Kasumi-1 (cell line): ENCODE results near the gene LONP1.
"Not testable (repeated sequence)": the region's sequence is repeated elsewhere in the genome, so short reads cannot be mapped to it uniquely, and the experiment has no call there.

Experiments
- DNase-seq, 2 experiments: peaks; one replicate each; lab custom pipeline; 2025; lab: John Stamatoyannopoulos, UW

The LONP1 gene

DNA sequence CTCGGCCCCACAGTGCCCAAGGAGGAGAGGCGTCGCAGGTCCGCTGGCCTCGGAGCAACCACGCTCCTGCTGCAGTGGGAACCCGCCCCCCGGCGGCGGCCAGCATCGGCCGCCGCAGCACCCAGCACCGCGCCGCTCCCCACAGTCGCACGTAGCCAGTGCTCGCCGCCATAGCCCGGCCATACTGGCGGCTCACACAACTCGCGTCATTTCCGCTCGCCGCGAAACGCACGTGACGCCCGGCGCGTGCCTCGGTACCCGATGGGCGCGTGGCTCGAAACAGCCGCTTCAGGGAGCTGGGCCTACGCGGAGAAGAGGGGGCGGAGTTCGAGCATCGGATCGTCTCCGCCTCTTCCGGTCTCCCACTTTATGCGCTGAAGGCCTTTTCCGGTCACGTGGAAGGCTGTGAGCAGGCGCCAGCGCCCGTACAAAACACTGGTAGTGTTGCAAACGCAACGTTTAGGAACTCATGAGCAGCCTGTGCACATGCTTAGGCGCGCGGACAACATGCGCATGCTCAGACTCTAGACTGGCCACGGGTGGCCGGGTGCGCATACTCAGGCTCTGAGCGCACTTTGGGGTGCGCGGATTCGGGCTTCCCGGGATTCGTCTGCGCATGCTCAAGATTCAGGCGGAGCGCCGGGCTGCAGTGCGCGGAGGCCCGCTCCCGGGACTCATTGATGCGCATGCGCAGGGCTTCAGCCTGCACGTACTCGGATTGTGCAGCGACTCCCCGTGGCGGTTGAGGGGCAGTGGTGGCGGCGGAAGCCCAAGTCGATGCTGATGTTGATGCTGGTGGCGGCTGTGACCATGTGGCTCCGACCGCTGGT is at the start of gene LONP1, which contains the start of gene CATSPERD:
Gene LONP1, minus strand, starts transcription at position 186 of the 830 bp plus-strand sequence. Its CDS starts 14 bp downstream, at position 172.
Gene CATSPERD, plus strand, starts transcription at position 677 of the 830 bp plus-strand sequence. Its CDS starts 101 bp downstream, at position 778.
- peak; percentile 96 to 97 for DNase-seq

GRCh38 chr19:5767949-5768348 is 48.0 kb upstream of the LONP1 start:
- DNase-seq = no peak

GRCh38 chr19:5765220-5765619 is 45.3 kb upstream of the LONP1 start:
- no peak for DNase-seq

GRCh38 chr19:5762608-5763217 is 42.8 kb upstream of the LONP1 start:
- no peak for DNase-seq

GRCh38 chr19:5753743-5754142 is 33.8 kb upstream of the LONP1 start:
- no peak for DNase-seq

DNA sequence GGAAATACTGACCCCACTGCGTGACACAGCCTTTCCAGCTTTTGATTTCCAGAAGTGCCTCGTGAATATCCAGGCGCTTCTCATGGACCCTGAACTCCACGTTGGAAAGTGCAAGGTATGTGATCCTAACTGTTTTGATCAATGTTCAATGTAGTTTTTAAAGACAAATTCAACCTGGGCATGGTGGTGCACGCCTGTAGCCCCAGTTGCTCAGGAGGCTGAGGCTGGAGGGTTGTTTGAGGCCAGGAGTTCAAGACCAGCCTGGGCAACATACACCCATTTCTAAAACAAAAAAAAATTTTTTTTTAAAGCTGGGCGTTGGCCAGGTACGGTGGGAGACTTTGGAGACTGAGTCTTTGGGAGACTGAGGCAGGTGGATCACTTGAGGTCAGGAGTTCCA is 31.8 kb upstream of the LONP1 start:
- DNase-seq = no peak

DNA sequence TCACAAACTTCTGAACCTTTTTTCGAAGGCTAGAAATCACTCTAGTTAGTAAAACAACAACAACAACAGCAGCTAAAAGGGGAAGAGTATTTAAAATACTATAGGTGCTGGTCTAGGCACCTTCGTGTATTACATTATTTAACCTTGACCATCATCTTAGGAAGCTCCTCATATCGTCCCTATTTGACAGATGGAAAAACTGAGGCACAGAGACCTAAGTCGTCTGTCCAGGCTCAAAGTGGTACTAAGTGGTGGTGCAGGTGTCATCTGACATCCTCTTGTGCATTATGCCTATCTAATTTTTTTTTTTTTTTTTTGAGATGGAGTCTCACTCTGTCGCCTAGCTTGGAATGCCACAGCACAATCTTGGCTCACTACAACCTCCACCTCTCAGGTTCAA is 29.6 kb upstream of the LONP1 start:
- DNase-seq = no peak

GRCh38 chr19:5748920-5749319 is 29.0 kb upstream of the LONP1 start:
- DNase-seq = not testable (repeated sequence)

GRCh38 chr19:5744999-5745398 is 25.1 kb upstream of the LONP1 start:
- not testable (repeated sequence) for DNase-seq

DNA sequence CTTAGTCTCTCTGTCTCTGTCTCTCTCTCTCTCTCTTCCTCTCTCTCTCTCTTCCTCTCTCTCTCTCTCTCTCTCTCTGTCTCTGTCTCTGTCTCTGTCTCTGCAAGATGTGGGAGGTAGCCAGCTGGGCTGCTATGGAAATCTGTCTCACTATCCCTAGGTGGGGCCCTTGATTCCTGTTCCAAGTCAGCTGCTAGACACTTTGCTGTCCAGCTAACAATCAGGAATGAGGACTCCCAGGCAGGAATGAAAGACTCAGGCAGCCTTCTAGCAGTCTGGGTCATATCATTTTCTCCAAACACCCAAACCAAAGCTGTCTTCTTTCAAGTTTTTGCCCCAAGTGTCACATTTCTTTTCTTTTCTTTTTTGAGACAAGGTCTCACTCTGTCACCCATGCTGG is 23.7 kb upstream of the LONP1 start:
- DNase-seq = no peak

GRCh38 chr19:5742051-5742450 is 22.1 kb upstream of the LONP1 start:
- DNase-seq = no peak

DNA sequence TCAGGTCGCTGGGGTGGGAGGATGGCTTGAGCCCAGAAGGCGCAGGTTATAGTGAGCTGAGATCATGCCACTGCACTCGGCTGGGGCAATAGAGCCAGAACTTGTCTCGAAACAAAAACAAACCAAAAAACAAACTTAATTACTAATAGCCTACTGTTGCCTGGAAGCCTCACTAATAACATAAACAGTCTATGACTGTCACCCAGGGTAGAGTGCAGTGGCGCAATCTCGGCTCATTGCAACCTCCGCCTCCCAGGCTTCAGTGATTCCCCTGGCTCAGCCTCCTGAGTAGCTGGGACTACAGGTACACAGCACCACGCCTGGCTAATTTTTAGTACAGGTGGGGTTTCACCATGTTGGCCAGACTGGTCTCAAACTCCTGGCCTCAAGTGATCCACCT is 18.5 kb upstream of the LONP1 start:
- no peak for DNase-seq

GRCh38 chr19:5733172-5733571 is 13.2 kb upstream of the LONP1 start:
- DNase-seq = not testable (repeated sequence)

DNA sequence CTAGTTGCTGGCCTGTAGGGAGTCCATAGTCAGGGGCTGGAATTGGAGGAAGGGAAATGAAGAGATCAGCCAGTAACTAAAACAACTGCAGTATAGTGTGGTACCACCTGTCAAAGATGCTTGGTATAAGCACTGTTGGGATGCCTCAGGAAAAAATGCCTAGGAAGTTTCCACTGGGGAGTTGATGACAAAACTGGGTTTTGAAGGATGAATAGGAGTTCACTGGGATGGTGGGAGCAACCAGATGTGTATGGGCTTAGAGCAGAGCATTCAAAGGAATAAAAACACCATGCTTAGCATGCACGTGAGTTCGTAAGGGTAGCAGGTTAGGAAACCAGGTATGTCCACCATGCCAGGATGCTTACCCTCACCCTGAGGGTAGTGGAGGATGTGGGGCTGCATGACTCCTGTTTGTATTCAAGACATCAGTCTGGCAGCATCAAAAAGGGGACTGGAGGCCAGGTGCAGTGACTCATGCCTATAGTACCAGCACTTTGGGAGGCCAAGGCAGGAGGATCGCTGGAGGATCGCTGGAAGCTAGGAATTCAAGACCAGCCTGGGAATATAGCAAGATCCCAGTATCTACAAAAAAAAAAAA is 7.6 kb upstream of the LONP1 start:
- no peak for DNase-seq

GRCh38 chr19:5719274-5719960 is 529 bp downstream of the LONP1 start:
- no peak for DNase-seq

- DNase-seq = peak; percentile 46 to 72
Observed at GRCh38 chr19:5718579-5719273, 1.2 kb downstream of the LONP1 start.

DNA sequence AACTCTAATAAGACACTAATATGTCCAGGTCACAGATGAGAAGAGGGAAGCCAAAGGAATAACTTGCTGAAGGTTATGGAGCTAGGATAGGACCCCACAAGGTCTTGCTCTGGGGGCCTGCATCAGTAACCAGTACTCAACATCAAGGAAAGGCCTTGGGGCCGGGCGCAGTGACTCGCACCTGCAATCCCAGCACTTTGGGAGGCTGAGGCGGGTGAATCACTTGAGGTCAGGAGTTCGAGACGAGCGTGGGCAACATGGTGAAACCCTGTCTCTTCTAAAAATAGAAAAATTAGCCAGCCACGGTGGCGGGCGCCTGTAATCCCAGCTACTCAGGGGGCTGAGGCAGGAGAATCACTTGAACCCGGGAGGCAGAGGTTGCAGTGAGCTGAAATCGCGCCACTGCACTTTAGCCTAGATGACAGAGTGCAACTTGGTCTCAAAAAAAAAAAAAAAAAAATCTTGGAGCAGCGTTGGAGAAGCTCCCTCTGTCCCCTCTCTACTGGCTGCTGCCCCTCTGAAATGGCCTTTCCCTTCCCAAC is 1.8 kb downstream of the LONP1 start:
- no peak for DNase-seq

- DNase-seq = no peak
Observed at GRCh38 chr19:5717215-5717935, 2.6 kb downstream of the LONP1 start.

DNA sequence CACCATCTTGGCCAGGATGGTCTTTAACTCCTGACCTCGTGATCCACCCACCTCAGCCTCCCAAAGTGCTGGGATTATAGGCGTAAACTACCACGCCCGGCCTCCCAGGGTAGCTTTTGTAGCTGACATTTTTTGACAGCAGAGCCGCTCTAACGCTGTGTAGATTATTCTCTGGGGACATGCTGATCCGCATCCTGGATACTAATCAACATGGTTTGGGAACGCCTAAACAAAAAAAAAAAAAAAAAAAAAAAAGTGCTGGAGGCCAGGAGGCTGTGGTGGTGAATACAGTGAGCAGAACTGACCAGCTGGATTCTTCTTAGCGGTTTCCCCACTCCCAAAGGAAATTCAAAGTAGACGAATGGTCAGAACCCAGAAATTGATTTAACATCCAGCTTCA is 5.1 kb downstream of the LONP1 start:
- DNase-seq = no peak

- no peak for DNase-seq
Observed at GRCh38 chr19:5713228-5713627, 6.7 kb downstream of the LONP1 start.

DNA sequence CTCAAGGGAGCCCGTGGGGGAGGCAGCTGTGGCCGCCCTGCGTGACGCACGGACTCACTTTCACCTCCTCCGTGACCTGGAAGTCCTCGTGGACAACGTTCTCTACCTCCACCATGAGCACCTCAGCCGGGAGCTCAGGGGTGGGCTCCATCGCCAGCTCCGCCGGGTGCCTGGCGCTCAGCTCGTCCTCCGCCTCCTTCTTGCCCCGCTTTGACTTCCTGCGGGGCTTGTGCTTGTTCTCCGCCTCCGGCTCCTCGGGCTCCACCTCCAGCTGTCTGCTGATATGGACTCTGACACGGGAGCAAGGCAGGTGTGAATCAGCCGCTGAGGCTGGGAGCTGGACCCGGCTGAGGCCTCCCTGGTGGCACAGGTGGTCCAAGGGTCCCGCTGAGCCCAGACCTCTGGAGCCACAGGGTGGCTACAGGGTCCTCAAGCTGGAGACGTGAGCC is 8.2 kb downstream of the LONP1 start:
- no peak for DNase-seq
